IPS DF 19.7 (cell line): ENCODE data around the gene DACH1.
A peak's percentile ranks its signal among the peaks of the same experiment; 100 is the strongest.

Source experiments
- DNase-seq: peaks from one replicate; pipeline ENCODE4 v3.0.0-alpha.2; 2013; ENCODE audit warnings: low read depth, low spot score

The DACH1 gene

DNA sequence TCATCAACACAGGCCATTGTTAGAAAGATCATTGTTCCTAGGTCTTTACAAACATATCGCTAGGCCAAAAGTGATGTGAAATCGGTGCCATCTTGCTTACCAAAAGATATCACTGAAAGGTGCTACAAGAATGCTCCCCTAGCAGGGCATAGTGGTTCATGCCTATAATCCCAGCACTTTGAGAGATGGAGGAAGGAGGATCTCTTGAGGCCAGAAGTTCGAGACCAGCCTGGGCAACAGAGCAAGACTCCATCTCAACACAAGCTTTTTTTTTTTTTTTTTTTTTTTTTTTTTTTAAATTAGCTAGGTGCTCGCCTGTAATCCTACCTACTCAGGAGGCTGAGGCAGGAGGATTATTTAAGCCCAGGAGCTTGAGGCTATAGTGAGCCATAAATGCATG is 92.1 kb downstream of the DACH1 start:
- DNase-seq = no peak

DNA sequence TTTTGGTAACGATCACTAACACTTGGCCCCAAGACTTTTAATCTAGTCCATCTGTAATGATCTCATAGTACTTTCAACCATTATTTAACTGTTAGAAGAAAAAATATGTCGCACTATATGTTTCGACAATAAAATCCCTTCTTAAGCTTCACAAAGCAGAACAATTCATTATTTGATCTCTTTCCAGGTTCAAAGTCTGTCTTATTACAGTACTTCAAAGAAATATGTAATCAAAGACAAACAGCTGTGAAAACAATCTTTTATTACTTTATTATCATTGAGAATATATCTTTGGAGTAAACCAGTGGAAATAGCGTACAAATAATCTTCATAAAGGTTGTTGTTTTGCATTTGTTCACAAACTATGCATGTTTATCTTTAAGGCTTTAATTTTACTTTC is 93.5 kb downstream of the DACH1 start:
- no peak for DNase-seq

DNA sequence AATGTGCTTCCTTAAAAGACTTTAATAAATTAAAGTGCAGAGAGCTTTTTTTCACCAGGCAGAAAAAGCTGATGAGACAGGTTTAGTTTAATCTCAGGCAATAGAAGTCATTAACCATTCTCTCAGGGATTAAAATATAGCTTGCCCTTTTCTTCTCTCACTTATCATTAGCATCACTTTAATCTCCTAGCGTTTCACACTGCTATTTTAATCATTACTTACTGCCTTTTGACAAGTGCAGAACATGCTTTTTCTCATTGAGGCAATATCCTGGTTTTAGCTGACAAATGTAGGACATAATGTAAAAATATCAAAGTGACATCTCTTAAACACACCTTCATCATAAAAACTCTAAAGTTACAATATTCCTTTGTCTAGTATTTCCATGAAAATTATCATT is 94.6 kb downstream of the DACH1 start:
- no peak for DNase-seq

- DNase-seq = no peak
These were observed 95.9 kb downstream of the DACH1 start for GRCh38 chr13:71771144-71771543.

- no peak for DNase-seq
These were observed 96.3 kb downstream of the DACH1 start for GRCh38 chr13:71770710-71771109.

DNA sequence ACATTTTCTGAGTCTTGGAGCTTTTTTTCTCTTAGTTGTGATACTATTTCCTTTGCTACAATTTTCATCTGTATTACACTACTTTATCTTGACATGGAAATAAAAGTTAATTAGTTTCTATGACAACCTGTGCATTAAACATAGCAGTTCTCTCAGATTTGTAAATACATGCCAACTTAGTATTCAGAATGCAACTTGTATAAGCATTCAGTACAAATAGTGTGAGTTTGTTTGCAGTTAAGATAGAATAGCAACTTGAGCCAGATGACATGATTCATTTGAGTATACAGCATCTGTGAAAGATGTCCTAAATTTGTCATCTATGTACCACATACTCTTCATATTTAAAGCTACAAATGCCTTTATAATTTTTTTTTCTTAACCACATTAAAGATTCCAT is 98.1 kb downstream of the DACH1 start:
- no peak for DNase-seq

DNA sequence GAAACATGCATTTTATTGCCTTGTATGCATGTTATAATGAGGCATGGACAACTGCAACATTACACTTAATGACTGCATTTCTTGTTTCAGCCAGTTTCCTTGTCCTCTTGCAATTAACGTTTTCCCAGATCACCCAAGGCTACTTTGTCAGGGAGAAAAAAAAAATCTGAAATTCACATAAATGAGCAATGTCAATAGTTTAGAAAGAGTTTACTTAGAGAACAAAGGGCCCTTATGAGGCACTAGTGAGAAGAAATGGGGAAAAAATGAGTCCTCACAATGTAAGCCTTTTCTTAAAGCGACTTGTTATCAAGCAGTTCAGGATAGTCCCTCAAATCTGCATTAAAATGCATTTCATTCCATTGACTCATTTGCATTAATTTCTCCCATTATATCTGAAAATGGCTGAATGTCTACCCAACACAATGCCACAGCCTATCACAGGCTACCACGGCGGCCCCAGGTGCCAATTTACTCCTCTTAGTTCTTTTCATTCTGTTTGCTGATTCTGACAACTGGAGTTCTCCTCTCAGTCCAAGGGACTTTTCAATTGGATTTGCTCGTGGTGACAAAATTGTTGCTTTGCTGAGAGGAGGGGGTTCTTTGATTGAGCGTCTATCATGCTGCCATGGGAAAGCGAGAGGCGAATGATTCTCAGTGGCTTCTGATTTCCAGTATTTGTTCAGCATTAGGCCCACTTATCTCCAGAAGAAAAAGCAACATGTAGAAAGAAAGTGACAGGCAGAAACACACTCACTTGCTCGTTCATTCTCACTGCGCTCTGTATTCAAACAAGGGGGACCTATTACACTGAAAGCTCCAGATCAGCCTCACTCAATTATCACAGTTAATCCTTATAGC is 107.1 kb downstream of the DACH1 start:
- peak; percentile 9 for DNase-seq

GRCh38 chr13:71758828-71759227 is 108.2 kb downstream of the DACH1 start:
- DNase-seq = no peak

DNA sequence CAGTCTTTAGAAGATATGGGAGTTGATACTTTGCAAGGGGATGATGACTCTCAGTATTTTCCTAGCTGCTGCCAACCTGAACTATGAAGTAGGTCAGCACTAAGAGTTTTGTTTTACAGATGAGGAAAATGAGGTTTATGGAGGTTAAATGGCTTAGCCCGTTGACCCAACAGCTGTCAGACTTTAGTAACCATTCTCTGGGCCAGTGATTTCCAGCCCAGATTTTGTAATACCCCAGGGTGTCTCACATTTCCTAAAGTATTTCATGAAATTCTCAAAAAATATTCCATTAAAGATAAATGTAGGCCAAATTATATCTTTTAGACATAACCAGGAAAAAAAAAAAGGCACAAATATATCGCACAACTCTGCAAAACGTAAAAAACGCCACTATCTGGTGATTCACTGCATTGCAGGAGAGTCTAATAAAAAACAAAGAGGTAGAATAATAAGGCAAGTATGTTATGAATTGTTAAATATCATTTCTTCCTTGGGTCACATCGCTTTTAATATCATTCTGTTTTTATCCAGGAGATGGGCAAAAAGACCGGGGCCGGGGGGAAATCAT is 112.5 kb downstream of the DACH1 start:
- no peak for DNase-seq

DNA sequence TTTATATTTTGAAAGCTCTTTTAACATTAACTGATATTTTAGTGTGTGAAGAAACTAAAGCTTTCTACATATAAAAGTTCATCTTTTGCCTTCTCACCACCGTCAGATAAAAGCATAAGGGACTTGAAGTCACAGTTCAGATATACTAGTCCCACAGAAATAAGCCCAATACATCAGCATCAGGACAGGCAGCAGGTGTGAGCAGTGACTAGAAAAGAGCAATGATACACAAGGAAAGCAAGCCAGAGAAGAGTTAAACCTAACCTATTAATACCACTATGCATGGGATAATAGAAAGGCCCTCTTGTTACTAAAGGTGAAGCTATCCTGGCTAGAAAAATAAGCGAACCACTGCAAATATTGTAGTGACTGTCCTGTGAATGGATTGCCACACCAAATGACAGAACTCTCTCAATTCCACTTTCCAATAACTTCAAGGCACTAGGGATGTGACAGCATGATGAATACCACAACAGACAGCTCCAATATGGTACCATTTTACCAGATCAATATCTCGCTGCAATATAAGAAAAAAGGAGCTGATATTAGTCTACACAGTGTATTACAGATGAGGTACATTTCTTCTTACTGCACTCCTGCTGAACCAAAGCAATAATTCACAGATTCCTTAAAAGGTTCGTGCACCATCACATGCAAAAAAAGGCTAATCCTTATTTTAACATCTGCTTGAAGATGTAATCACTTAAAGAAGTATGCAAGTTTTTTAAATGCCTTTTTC is 114.1 kb downstream of the DACH1 start:
- no peak for DNase-seq

DNA sequence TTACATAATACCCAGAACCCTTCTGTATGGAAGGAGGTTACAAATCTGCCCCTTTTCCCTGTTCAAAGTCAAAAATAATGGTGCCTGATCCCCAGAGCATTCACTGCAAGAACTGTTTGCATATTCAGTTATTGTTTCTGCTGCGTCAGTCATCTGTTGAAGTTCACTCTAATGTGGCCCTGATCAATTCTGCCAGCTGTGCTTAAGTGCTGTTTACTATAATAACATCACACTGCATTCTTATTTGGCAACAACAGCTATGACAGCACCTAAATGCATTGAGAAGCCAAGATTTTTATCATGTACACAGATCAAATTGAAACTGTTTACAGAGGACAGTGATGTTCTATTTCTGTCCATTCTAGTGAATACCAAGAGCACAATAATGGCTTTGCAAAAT is 115.9 kb downstream of the DACH1 start:
- no peak for DNase-seq

DNA sequence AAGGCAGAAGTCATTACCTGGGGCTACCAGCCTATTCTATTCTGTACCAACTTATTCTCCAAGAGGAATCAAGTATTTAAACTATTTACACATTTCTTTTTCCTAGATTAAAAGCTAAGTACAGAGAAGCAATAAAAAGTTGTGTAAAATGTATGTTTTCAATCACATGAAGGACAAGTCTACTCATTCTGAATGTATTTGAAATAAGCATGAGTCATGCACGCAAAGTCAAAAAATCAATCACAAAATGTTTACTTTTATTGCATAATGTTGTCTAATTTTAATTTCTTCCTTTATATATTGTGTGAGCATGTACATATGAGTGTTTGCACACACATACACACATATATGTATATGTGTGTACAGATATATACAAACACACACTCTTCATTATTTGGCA is 136.7 kb downstream of the DACH1 start:
- DNase-seq = no peak

GRCh38 chr13:71729441-71729840 is 137.6 kb downstream of the DACH1 start:
- DNase-seq = no peak

DNA sequence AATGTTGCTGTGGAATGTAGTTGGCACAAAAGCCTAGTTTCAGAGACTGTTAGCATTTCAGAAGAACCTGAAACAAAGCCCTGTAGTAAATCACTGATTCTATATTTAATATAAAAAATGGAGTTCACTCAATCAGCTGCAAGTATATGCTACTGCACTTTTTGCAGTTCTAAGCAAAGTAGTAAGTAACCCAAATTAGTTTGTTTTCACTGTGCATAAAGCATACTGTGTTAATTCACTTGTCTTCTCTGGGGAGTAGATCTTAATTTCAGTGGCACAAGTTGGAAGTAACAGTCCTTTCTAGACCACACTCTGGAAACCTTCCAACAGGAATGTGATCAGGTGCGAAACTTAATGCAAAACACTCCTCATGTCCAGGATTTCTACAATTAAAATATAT is 139.3 kb downstream of the DACH1 start:
- DNase-seq = no peak

DNA sequence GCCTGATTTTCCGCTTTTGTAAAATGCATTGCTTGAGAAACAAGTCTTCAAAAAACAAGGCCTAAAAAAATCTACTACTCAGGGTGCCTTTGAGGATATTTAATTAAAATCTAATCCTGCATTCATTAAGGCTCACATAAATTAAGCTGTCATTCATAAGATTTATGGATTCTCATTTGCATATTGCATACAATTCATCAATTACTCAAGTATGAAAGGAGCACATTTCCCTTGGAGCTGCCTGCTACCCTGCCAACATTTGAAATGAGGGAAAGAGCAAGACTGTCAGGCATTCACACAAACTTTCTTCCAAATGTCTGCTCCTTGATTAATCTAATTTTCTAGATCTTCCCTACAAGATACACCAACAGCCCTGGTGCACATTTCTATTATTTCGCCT is 140.0 kb downstream of the DACH1 start:
- DNase-seq = no peak

DNA sequence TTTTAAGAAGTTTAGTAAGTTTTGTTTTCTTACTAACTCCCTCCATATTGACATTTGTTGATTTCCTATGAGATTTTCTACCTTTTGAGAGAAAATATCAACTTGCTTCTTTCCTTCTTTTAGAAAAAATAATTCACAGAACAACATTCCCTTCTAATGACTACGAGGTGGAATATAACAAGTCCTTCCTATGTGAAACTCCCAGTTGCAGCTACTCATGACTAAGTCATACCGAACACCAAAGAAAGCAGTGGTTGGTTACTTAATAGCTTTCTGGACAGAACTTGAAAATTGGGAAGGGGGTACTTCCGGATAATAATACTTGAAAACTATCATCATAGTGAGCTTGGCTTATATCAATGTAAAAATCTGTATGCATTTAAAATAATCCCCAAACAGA is 144.8 kb downstream of the DACH1 start:
- DNase-seq = no peak

DNA sequence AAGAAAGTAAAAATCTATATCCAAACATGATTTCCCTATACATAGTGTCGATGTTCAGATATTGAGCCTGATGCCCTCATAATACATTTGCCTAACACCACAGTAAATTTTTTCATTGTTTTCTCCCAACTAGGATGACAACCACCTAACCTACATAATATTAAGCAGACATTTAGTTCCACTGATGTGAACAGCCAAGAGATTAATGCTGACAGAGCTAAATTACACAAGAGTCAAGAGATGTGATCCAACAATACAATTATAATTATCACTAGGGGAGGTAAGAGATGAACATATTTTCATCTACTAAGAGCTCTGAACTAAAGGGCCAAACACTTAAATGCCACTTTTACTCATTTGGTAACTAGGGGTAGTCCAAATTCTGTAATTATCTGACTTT is 145.9 kb downstream of the DACH1 start:
- DNase-seq = no peak

DNA sequence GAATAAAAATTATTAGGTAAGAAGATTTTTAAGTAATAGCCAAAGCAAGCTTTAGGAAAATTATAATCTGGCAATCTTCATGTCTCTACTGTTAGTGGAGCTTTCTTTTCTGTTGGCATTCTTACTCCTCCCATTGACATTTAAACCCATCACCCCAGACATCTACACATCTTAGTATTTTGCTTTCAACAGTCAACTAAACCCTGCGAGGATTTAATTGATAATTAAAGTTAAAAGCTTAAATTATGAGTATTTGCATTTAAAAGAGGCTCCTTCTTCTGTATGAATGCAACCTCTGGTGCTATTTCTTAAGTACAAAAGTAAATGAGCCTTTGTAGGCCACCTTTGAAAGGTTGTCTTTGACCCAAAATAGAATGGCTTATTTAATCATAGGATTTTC is 148.1 kb downstream of the DACH1 start:
- DNase-seq = no peak

DNA sequence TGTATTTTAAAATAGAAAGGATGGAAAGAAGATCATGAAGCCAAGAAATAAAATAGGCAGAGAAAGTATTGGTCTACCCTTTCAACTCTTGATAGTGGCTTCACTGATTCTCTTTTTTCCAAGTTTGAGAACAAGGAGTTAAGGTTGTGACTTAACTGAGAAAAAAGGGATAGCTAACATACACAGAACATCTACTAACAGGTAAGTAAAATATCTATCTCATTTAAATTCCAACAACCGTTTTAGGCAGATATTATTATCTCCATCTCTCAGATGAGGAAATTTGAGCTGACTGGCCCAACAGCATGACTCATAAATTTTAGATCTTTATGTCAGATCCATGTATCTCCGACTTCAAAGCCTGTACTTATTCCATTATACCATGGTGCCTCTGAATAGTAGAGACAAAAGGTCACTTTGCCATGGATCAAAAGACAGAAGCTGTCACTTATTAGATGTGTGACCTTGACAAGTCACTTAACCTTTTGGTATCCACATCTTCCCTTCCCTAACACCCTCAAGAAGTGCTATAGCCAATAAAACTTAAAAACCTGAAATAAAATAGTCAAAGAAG is 152.1 kb downstream of the DACH1 start:
- DNase-seq = no peak

DNA sequence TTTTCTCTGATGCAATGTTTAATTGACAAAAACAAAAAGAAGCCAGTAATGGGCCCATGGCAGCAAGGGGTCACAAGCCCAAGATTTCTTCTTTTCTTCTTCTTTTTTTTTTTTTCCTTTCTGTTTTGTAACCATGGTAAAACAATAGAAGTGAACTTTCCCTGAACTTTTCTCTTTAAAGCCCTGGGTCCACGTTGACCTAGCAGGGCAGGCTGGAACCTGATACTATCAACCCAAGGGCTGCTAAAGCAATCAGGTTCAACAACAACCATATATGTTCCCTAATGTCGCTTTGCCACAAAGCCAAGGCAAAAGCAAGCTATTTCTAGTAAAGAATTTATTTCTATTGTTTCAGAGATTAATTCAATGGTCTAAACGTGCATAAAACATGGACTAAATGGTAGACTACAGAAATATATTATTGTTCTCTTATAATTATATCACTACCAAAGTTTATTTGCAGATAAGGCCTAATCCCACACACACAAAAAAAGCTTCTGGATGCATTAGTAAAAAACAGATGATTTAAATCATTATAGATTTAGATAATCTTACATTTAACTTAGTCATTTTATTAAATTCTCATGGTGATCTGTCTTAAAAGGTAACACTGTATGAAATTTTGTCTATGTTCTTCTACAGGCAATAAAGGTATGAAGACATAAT is 153.9 kb downstream of the DACH1 start:
- DNase-seq = no peak

- no peak for DNase-seq
These were observed 162.3 kb downstream of the DACH1 start for GRCh38 chr13:71704656-71705055.

- DNase-seq = no peak
These were observed 163.9 kb downstream of the DACH1 start for GRCh38 chr13:71703138-71703537.
